Limb (tissue), 2 donors: ENCODE results near the gene TIAM1.

Source experiments
- DNase-seq, 2 donors: peaks; one replicate each; pipeline ENCODE4 v3.0.0-alpha.2; 2016; ENCODE audit errors: extremely low spot score in 2 of 2

TIAM1 gene

DNA sequence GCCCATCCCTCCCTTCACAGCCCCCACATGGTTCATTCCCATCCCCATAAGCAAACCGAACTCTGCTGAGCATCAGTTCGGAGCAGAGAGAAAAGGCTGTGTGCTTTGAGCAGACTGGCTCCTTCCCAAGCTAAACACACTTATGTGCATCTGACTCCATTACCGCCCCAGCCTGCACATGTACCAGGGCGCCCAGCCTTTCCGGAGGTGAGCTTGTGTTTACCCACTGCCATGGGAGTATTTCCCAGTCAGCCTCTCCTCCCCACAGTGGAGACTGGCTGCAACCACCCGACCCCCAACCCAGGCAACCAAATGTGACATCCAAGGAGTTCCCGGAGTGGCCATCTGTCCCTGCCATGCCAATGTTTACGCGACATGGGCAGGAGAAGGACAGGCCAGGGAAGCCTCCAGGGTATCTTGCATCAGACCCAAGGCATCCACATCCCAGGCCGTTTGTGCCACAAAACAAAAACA, 9.4 kb downstream of the TIAM1 start:
- DNase-seq, result no peak

DNA sequence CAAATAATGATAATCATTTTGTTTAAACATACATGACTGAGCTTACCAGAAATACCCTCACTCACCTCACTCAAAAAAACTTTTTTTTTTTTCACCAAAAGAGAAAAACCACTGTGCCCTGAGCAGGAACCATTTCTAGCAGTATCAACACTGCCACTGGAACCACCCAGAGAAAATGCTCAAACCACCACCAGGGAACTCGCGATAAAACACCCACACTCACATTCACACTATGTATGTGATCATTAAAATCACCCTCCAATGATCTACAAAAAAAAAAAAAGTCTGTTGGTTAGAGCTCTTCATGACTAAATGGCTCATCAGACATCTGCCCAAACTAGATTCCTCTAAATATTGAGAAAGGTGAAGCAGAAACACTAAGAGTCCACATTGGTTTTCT, 11.5 kb downstream of the TIAM1 start:
- DNase-seq, result no peak

DNA sequence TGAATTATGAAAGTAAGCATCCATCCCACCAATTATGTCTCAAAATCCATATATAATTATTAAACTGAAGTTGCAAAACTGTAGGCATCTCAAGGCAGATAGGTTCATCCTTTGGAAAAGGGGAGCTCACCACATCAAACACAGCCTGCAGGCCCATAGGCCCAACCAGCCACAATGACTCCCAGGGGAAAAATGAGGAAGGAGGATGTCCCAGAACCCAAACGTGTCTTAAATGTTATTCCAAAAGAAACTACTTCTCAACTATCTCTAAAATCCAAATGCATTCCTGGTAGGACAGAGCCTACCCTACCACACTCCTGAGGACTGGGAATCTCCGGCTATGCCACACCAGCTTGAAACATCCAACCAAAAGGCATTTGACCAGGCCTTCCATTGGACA, 12.8 kb downstream of the TIAM1 start:
- DNase-seq, result no peak

DNA sequence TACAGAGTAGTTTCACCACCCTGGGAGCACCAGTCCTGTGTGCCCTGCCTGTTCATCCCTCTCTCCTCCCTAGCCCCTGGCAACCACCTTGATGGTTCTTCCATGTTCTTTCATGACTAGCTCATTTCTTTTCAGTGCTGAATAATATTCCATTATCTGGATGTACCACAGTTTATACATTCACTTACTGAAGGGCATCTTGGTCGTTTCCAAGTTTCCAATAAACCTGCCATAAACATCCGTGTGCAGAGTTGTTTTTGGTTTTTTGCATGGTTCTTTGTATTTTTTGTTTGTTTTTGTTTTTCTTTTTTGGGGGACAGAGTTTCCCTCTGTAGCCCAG, 13.9 kb downstream of the TIAM1 start:
- no peak for DNase-seq

DNA sequence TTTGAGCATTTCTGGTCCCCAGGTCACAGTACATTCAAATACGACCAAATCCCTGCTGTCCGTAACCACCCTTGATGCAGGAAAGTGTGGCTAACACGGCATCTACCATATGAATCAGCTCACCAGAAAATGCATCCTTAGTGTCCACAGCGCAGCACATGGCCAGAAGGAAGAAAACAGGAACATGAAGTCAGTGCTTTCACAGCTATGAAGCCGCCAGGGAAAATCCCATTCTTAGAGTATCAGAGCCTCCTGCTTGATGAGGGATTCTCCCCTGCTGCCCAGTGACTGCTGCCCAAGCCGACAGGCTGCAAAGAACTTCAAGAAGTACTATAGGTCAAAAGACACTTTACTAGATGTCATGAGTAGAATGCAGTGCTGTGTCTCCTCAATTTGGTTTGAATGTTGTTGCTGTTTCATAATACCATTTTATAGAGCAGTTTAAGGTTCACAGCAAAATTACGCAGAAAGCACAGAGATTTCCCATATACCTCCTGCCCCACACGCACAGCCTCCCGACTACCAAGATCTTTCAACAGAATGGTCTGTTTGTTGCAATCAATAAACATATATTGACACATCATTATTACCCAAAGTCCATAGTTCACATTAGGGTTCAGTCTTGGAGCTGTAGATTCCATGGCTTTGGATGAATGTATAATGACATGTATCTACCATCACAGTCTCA, 14.5 kb downstream of the TIAM1 start:
- DNase-seq, result no peak

DNA sequence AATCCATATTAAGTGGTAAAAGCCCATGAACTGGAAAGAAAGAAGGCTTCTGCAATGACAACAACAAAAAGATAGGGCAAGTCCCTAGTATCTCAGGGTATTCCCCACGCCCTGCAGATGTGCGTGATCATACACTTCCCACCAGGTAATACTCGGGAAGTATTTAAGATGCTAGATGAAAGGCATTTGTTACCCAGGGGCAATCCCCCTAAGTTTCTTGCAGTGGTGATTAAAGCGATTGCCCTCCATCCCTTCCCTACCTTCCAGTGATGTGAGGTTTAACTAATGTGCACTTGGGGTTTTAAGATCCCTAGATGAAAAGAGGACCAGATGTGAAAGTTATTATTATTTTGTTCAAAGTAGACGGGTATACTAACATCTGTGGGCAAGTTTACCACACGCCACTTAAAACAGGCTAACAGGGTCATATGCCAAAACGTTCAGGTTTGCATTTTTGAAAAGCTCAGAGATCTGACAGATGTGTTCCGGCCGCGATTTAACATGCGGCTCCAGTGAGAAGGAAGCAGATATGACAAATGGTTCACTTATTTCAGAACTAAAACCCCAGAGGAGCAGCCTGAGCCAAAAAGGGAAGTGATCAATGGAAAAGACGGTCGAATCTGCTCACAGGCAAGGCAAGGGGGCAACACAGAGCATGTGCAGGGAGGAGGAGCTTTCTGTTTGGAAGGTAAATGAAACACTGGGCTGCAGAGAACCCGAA, 17.4 kb downstream of the TIAM1 start:
- peak in 1 of 2 donors; percentile 30 for DNase-seq

DNA sequence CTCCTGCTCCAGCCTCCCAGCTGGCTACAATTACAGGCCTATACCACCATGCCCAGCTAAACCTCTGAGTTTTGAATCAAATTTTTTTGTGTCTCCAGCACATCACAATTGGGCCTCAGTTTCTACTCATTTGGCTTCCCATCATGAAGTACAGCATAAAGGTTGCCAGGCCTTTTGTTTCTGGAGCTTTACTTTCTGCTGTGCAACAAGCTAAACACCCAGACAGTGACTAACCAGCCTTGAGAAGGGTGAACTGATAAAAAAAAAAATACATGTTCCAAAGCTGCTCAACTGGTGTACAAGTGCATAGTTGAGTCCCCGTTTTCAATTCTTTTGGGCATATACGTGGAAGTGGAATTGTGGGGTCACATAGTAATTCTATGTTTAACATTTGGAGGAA, 25.1 kb downstream of the TIAM1 start:
- no peak for DNase-seq

DNA sequence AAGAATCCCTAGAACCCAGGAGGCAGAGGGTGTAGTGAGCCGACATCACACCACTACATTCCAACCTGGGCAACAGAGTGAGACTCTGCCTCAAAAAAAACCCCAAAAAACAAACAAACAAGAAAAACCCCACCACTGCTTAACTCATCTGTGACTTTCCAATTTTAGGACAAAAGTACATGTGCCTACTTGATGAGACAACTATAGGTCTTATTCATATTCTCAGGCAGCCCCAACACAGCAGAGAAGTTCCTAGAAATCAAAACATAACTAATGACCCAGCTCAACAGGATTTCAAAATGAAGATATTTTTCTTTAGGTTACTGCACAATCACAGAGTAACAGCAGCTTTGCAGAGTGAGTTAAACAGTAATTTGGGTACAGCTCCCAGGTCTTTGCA, 26.4 kb downstream of the TIAM1 start:
- no peak for DNase-seq

DNA sequence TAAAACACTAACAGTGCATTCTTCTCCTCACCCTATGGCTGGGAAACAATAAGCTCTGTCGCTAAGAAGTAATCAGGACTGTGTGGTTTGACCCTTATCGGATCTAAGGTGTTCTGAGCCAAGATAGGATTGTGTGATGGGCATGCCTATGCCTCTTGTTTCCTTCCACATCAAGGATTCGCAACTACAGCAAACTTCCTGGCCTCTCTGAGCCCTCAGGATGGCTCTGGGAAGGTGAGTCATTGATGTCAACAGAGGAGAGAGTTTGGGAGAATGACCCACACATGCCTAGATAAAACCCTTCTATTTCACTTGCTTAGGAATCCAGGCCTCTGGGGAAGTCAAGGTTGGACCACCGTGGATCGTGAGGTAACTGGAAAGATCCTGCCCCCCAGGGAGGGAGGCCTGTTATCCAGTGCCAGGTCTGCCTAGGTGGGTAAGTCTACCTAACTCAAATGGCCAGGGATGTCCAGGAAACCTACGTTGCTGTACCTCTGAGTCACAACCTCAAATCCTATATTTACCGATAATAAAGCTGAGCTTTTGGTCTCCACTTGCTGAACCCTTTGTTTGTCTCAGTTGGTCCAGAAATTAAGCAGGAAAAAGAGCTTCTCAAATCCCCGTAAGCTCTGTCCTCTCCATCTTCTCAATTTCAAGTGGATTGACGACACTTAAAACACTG, 27.4 kb downstream of the TIAM1 start:
- no peak for DNase-seq

DNA sequence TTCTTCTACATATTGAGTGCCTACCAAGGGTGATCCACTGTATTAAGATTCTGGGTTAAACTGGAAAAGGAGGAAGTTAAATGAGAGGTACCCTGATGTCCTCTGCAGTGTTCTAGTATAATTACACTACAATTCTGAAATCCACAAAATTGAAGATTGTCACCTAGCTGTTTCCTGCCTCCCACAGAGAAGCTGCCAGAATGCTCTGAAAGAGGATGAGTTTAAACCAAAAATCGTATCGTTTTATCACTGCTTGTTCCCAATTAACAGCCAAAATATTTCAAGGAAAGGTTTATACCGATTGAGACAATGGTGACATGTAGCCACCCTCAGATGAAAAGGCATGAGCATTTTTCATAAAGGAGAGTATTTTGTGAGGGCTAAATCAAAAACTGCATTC, 28.0 kb downstream of the TIAM1 start:
- DNase-seq, result no peak

DNA sequence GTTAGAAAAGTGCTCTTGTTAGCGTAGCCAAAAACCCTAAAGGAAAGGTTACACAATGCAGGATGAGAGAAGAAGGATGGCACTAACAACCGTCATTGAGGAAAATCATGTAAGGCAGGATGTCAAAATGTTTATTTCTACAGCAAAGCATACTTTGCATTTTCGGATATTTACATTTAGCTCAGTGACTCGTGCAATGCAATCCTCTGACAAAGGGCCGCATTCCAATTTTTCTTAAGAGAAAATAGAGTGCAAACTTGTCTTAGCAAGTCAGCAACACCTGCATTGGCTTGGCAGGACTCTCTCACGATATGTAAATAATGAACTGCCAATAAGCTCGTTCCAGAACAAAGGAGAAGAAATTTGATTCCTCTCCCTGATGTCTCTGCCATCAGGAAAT, 33.3 kb downstream of the TIAM1 start:
- no peak for DNase-seq

DNA sequence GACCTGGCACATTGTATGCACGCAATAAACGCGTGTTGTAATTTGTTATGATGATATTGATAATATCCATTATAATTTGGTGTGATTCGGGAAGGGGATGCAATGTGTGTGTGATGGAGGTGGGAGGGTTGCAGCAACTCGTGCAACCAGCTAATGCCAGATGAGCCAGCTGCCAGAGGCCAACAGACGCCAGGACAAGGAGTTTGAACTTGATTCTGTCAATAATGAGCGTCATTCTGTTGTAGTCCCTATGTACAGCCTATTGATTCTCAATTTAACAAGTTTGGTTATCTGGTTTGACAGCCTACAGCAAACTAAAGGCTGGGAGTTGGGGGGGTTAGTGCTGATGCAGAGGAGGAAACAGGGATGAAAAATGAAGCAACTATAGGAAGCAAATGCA, 35.5 kb downstream of the TIAM1 start:
- DNase-seq, result no peak

DNA sequence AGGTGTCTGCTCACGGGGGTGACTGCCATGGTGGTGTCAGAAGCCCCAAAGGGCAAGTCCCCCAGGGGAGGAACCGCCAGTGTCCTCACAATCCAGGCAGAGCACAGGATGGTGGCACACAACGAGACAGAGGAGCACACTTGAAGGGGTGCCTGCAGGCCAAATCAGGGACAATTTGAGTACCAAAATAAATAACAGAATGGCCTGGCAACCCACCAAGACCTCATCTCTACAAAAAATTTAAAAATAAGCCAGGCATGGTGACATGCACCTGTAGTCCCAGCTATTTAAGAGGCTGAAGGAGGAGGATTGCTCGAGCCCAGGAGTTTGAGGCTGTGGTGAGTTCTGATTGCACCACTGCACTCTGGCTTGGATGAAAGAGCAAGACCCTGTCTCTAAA, 38.2 kb downstream of the TIAM1 start:
- DNase-seq, result no peak

DNA sequence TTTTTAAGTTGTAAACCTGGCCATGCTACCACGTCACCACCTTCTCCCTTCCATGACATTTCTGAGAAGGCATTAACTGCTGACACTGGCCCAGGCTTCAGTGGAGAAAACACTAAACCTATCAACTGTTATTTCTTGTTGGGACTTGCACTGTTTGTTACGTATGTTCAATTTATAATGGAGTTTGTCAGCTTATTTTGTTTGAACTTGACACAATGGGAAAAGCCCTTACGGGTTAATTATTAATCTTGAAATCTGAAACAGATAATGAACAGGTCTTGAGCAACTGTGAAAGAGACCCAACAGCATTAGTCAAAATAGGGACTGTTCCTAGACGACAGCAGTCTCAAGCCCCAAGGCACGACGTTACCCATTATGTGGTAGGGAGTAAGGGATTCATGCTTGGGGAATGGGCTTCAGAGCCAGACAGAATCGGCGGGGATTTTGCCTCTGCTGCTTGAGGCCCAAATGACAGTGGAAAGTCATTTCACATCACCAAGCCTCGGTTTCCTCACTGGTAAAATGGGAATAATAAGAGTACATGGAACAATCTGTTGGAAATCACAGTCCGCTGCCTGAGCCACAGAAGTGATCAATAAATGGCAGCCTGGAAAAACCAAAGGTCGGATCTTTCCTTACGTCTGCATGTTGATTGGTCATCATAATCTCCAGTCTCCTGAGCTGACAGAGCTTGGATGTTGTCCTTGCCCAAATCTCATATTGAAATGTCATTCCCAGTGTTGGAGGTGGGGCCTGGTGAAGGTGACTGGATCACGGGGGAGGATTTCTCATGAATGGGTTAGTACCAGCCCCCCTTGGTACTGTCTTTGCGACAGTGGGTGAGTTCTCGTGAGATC, 44.5 kb downstream of the TIAM1 start:
- no peak for DNase-seq

DNA sequence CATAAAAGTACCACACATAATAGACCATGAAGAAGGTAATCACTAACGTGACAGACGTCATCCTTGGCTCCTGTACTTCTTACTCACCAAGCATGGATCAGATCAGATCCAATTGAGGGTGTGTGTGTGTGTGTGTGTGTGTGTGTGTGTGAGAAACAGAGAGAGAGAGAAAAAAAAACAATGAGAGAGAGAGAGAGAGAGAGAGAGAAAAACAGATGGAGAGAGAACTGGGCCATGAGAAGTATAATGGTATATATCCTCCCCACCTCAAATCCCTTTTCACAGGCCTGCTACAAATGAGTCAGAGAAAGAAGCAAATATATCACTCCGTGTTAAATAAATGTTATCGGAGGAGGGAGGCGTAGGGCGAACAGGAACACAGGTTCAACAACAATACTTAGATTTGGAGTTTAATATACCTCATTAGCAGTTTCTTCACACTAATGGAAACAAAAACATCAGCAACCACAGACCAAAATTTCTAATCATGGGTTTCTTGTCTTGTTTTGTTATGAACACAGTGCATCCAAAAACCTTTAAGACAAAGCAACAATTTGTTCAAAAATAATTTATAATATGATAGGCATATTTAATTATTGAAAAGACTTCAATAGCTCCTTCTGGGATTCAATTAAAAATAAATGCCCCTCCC, 45.3 kb downstream of the TIAM1 start:
- no peak for DNase-seq

DNA sequence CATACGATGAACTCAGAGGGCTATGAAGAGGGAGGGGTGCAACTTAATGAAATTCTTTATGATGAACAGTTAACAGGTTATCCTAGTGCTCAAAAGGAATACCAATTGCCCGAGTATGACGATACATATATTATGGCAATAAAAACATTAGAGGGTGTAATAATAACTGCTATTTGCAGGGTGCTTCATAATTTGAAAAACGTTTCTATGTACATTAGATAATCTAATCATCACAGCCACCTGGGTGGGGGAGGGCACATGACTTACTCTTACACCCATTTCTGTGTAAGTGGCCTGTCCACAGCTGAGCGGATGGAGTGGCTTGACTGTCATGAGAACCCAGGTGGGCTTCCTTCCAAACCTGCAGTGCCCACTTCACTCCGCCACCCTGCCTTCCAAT, 46.3 kb downstream of the TIAM1 start:
- DNase-seq, result no peak

DNA sequence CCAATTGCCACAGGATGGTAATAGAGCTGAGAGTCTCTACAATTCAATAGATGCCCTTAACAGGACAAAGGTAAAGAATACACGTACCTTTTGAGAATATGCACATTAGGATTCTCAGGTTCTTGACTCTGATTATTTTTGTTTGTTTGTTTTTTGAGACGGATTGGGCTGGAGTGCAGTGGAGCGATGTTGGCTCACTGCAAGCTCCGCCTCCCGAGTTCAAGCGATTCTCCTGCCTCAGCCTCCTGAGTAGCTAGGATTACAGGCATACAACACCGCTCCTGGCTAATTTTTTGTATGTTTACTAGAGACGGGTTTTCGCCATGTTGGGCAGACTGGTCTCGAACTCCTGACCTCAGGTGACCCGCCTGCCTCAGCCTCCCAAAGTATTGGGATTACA, 48.4 kb downstream of the TIAM1 start:
- no peak for DNase-seq

DNA sequence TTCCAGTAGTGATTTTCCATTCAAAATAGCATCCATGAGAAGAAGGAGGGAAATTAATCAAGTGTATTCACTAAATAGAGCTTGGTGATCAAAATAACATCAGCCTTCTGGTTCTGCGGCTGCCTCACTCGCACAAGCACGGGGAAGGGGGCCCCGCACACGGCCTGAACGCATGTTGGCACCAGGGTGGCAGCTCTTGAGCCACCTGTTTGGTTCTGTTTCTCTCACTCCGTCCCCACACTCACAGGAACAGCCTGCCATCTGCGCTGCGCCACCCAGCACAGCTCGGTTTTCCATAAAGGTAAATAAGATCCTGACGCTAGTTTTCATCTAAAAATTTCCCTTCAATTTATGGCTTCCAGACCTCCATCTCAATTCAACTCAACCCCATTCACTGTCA, 49.4 kb downstream of the TIAM1 start:
- DNase-seq, result no peak

DNA sequence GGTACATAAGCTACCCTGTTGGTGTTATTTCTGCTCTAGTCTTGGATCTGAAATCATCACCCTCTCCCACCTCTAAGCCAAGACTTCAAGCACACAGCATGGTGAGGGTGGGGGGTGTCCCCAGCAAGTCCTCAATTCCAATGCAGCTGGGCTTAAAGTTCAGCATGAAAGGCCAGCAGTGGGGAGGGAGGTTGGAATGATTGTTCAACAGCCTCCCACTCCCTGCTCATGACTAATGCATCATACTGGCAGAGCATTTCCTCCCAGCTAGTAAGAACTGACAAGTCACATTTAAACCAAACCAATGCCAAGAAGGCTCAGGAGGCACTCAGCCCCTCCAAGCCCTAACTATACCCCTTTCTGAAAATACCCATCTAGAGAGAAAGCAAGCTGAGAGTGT, 50.1 kb downstream of the TIAM1 start:
- DNase-seq, result no peak

DNA sequence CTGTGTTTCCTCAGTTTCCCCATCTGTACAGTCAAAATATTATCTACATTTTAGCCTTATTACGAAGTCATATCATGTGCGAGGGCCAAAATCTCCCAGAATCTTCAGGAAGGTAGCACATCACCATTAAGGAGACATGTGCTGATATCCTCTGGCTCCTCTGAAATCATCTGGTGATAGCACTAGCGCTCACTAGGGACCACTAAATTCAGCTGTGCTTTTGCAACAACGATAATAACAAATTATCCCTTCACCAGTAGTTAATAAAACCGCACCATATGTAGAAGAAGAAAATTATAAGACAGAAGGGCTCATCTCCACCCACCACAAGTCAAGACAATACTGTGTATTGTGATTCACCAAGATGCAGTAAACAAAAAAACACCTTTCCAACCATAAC, 53.3 kb downstream of the TIAM1 start:
- DNase-seq, result no peak

DNA sequence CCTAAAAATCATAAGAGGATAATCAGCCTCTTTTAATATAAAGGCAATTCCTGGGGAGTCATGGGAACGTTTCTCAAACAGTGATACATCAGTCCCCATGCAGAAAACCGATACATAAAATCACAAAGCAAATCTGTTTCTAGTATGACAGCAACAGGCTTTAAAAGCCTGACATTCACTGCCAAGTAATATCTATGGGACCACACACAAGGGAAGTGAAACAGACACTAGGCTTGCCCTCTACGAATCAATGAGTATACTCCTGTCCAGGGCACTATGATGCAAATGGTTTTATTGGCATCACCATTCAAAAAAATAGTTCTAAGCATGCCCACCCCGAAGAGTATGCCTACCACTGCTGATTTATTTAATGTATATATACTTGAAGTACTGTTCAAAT, 54.4 kb downstream of the TIAM1 start:
- no peak for DNase-seq
